ENCODE results near the gene MSRB1. TPM values are rescaled to one million over a fixed set of nuclear protein-coding genes. Genes with fewer than 3 reads are reported as not detected.

Gene MSRB1
- total and polyA plus RNA-seq, 2 donors (not counting 1 experiment from before 2014, with no cell fraction given), result 7.1 to 21.4 TPM

- Histone ChIP-seq H3K27me3 (ENCODE audit: control insufficient read depth, insufficient read depth, low read length) (peaks cover 21% of the 10 kb centered on the region), H3K4me3 (replicated peaks in 1 of 4; ENCODE audit: control extremely low read depth in 1 of 4, insufficient read depth in 1 of 4, low read depth in 3 of 4, low read length in 4 of 4) (peak within 1 kb of the TSS in 3 of 4 experiments; percentile 21 to 39 (median 37)), H3K36me3 (ENCODE audit: control insufficient read depth, insufficient read depth, low read length) (peaks cover 14% of the 10 kb centered on the region), H3K79me2 (ENCODE audit: control insufficient read depth, insufficient read depth, low read length) (peaks cover 11% of the 10 kb centered on the region), H3K9ac (ENCODE audit: insufficient read depth, low read length) (no peak within 1 kb of the TSS), H3K4me2 (ENCODE audit: extremely low read depth, insufficient read depth, low read length) (peak within 1 kb of the TSS; percentile 51), H2AFZ (ENCODE audit: low read length) (no peak within 1 kb of the TSS), H3K4me1 (ENCODE audit: control insufficient read depth, extremely low read depth, insufficient read depth, low read length) (peaks cover 16% of the 10 kb centered on the region), H4K20me1 (ENCODE audit: control insufficient read depth, extremely low read depth, insufficient read depth, low read length) (no peaks in the 10 kb centered on the region), H3K27ac (ENCODE audit: insufficient read depth, low read length) (no peak within 1 kb of the TSS), H3K9me3 (ENCODE audit: control insufficient read depth, insufficient read depth, low read depth, low read length) (no peaks in the 10 kb centered on the region)
- TF ChIP-seq CTCF (conservative IDR thresholded peaks at IDR 0.05 in 1 of 2, IDR thresholded peaks at IDR 0.05 in 1 of 2; ENCODE audit: low read depth in 1 of 2, low read length in 2 of 2) (no peak), EZH2 (IDR thresholded peaks at IDR 0.05; ENCODE audit: low read length, missing control alignments) (peak; percentile 61)
- no peak for DNase-seq (ENCODE audit: low read depth in 2 of 2)
Observed at GRCh38 chr16:1989209-1990100, 46.5 kb upstream of the MSRB1 start, which contains the start of gene SYNGR3. TSS of gene SYNGR3 (plus strand) at chr16:1989970. CDS start at chr16:1990103, 133 bp downstream.

- DNase-seq (ENCODE audit: low read depth in 2 of 2), result no peak
- no peaks in the 10 kb centered on the region for H4K20me1 ChIP-seq (ENCODE audit: control insufficient read depth, extremely low read depth, insufficient read depth, low read length)
- H3K4me2 ChIP-seq (ENCODE audit: extremely low read depth, insufficient read depth, low read length), result no peak overlapping the region
- no peak for TF ChIP-seq EZH2 (IDR thresholded peaks at IDR 0.05; ENCODE audit: low read length, missing control alignments)
- TF ChIP-seq CTCF (conservative IDR thresholded peaks at IDR 0.05 in 1 of 2, IDR thresholded peaks at IDR 0.05 in 1 of 2; ENCODE audit: low read depth in 1 of 2, low read length in 2 of 2), result no peak
- H3K4me3 ChIP-seq (replicated peaks in 1 of 4; ENCODE audit: control extremely low read depth in 1 of 4, insufficient read depth in 1 of 4, low read depth in 3 of 4, low read length in 4 of 4), result no peak overlapping the region
- H3K4me1 ChIP-seq (ENCODE audit: control insufficient read depth, extremely low read depth, insufficient read depth, low read length), result peaks cover 14% of the 10 kb centered on the region
- no peak overlapping the region for H3K27ac ChIP-seq (ENCODE audit: insufficient read depth, low read length)
- peaks cover 11% of the 10 kb centered on the region for H3K79me2 ChIP-seq (ENCODE audit: control insufficient read depth, insufficient read depth, low read length)
- H3K9ac ChIP-seq (ENCODE audit: insufficient read depth, low read length), result no peak overlapping the region
- H3K9me3 ChIP-seq (ENCODE audit: control insufficient read depth, insufficient read depth, low read depth, low read length), result no peaks in the 10 kb centered on the region
- no peak overlapping the region for H2AFZ ChIP-seq (ENCODE audit: low read length)
- peaks cover 14% of the 10 kb centered on the region for H3K36me3 ChIP-seq (ENCODE audit: control insufficient read depth, insufficient read depth, low read length)
- peaks cover 21% of the 10 kb centered on the region for H3K27me3 ChIP-seq (ENCODE audit: control insufficient read depth, insufficient read depth, low read length)
Observed at GRCh38 chr16:1987198-1987597, 44.2 kb upstream of the MSRB1 start.

- Histone ChIP-seq H3K36me3 (ENCODE audit: control insufficient read depth, insufficient read depth, low read length) (peaks cover 14% of the 10 kb centered on the region), H3K9me3 (ENCODE audit: control insufficient read depth, insufficient read depth, low read depth, low read length) (no peaks in the 10 kb centered on the region), H3K27ac (ENCODE audit: insufficient read depth, low read length) (no peak overlapping the region), H3K9ac (ENCODE audit: insufficient read depth, low read length) (no peak overlapping the region), H3K79me2 (ENCODE audit: control insufficient read depth, insufficient read depth, low read length) (peaks cover 11% of the 10 kb centered on the region), H3K27me3 (ENCODE audit: control insufficient read depth, insufficient read depth, low read length) (peaks cover 21% of the 10 kb centered on the region), H3K4me3 (replicated peaks in 1 of 4; ENCODE audit: control extremely low read depth in 1 of 4, insufficient read depth in 1 of 4, low read depth in 3 of 4, low read length in 4 of 4) (peak overlapping the region in 3 of 4 experiments; percentile 73 to 80 (median 74)), H2AFZ (ENCODE audit: low read length) (no peak overlapping the region), H3K4me2 (ENCODE audit: extremely low read depth, insufficient read depth, low read length) (peak overlapping the region; percentile 100), H3K4me1 (ENCODE audit: control insufficient read depth, extremely low read depth, insufficient read depth, low read length) (peaks cover 11% of the 10 kb centered on the region), H4K20me1 (ENCODE audit: control insufficient read depth, extremely low read depth, insufficient read depth, low read length) (no peaks in the 10 kb centered on the region)
- TF ChIP-seq EZH2 (IDR thresholded peaks at IDR 0.05; ENCODE audit: low read length, missing control alignments) (no peak), CTCF (conservative IDR thresholded peaks at IDR 0.05 in 1 of 2, IDR thresholded peaks at IDR 0.05 in 1 of 2; ENCODE audit: low read depth in 1 of 2, low read length in 2 of 2) (no peak)
- no peak for DNase-seq (ENCODE audit: low read depth in 2 of 2)
Observed at GRCh38 chr16:1985466-1986150, 42.6 kb upstream of the MSRB1 start.
